WI38 (cell line): ENCODE measurements around the gene TMED10.

Experiments used
- H3K4me3 ChIP-seq: 2 replicates; pipeline ENCODE4 v1.5.1; 2011; ENCODE audit warnings: low read depth, mild to moderate bottlenecking, control low read depth, low read length
- TF ChIP-seq, protein P1 (sequence below): IDR thresholded peaks from 2 replicates; pipeline ENCODE4 v1.5.1; 2012; ENCODE audit warnings: low read depth, mild to moderate bottlenecking, control low read depth, low read length

TMED10 gene

DNA sequence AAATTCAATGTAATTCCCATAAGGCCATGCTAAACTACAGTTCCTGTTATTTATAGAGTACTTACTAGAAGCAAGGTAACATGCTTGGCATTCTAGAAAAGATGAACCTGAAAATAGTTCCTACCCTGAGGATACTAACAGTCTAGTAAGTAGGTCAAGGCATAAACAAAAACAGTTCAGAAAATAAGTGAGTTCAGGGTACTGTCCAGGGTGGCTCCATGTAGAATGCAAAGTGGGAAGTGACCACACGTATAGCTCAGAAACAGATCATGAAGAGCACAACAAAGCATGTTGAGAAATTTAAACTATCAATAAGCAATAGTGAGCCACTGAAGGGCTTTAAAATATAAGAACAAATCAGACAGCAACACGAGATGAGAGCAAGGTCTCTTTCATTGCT is 2.3 kb downstream of the TMED10 start:
- TF ChIP-seq, protein P1, sequence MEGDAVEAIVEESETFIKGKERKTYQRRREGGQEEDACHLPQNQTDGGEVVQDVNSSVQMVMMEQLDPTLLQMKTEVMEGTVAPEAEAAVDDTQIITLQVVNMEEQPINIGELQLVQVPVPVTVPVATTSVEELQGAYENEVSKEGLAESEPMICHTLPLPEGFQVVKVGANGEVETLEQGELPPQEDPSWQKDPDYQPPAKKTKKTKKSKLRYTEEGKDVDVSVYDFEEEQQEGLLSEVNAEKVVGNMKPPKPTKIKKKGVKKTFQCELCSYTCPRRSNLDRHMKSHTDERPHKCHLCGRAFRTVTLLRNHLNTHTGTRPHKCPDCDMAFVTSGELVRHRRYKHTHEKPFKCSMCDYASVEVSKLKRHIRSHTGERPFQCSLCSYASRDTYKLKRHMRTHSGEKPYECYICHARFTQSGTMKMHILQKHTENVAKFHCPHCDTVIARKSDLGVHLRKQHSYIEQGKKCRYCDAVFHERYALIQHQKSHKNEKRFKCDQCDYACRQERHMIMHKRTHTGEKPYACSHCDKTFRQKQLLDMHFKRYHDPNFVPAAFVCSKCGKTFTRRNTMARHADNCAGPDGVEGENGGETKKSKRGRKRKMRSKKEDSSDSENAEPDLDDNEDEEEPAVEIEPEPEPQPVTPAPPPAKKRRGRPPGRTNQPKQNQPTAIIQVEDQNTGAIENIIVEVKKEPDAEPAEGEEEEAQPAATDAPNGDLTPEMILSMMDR, result no peak
- no peak overlapping the region for H3K4me3 ChIP-seq

DNA sequence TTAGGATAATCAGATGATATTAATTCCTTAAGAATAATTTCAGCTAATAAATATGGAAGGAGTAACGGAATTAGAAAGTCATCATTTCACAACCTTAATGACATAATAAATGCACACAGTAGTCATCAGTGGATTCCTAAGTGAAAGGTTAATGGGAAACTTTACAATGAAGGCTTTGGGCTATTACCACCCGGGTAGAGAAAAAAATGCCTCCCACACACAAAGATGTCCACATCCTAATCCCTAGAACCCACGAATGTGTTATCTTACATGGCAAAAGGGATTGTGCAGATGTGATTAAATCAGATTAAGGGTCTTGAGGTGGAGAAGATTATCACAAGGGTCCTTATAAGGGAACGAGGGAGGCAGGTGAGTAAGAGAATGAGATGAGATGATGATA is 5.6 kb downstream of the TMED10 start:
- H3K4me3 ChIP-seq, result no peak overlapping the region
- TF ChIP-seq, protein P1, result no peak

DNA sequence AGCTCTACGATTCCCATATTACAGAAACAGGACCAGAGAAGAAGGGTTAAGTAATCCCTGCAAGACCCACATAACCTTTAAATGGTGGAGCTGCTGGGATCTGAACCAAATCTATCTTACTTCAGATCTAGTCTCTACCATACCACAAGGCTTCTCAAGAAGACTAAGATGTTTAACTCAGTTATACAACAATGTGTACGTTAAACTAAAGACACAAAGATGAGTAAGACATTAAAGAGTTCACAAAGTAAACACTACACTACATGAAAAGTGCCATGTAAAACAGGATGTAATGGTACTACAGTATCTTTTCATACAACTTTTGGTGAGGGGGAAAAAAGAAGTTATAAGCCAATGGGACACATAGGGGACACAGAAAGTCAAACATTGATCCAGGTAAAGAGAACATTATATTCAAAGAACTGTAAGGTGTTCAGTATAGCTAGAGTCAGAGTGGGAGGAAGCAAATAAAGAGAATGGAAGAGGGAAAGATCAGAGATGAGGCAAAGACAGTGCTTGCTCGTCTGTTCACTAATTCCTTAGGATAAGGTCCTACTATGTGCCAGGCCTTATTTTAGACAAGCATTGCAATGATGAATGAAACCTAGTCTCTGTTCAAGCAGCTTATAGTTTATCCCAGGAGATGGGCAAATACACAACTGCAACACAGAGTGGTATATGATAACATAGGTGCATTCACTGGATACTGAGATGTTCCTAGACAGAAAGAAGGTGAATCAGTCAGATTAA is 7.7 kb downstream of the TMED10 start:
- TF ChIP-seq, protein P1, result no peak
- no peak overlapping the region for H3K4me3 ChIP-seq

DNA sequence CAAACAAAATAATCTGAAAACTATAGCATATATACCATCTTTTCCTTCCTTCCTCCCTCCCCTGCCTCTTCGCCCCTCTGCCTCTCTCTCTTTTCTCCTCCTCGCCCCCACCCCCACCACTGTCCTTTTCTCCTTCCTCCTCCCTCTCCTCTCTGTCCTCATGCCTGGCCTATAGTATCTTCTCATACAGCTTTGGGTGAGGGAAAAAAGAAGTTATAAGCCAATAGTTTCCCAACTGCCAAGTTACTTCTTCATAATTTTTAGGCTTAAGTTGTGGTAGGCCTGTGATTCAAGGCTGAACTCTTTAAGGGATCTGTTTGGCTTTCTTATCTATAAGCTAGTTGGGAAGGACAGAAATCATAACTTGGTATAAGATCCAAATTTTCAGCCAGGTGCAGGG is 9.1 kb downstream of the TMED10 start:
- TF ChIP-seq, protein P1, result no peak
- no peak overlapping the region for H3K4me3 ChIP-seq

DNA sequence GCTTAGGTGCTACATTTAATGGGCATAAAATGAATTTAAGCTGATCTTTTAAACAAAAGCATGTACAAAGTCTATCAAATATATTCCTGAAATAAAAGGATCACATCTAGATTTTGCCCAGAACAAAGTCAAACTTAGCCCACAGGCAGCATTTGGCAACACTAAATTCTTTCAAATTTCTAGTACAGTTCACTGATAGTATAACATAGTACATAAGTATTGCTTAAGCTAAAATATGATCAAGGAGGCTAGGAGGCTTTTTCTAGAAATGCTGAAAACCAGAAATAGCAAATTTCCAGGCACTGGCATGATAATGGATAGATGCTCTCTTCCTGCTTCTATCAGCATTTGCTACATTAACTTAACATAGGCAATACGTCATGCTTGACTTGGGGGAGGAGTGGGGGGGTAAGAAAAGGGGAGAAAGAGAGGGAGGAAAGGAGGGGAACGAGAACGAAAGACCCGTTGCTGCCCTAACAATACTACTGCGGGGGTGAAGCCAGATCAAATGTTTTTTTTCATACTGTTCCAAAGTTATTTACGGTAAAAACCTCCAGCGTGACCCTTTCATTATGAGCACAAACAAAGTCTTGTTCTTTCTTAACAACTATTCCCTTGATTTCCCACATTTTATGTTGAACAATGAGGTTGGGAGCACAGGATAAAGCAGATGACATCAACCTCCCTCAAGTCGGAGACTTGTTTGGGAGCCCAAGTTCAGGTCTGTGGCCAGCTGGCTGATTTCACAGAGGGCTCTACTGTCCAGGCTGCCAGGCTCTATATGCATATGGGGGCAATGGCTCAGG is 10.6 kb downstream of the TMED10 start:
- TF ChIP-seq, protein P1, result no peak
- no peak overlapping the region for H3K4me3 ChIP-seq

DNA sequence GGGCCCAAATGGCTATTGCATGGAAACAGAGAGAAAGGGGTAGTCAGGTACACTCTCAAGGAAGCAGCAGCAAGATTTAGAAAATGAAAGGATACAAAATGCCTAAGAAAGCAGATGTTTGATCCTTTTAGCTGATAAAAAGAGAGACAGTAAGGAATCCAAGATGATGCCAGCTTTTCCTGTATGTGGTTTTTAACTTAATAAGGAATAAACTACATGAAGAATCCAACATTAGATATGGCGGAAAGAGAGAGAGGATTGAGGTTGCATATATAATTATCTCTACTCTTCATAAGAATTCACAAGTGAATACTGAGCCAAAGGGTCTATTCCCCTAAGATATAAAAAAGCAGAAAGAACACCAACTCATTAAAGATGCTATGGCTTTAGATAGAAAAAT is 11.6 kb downstream of the TMED10 start:
- TF ChIP-seq, protein P1, result no peak
- H3K4me3 ChIP-seq, result no peak overlapping the region

DNA sequence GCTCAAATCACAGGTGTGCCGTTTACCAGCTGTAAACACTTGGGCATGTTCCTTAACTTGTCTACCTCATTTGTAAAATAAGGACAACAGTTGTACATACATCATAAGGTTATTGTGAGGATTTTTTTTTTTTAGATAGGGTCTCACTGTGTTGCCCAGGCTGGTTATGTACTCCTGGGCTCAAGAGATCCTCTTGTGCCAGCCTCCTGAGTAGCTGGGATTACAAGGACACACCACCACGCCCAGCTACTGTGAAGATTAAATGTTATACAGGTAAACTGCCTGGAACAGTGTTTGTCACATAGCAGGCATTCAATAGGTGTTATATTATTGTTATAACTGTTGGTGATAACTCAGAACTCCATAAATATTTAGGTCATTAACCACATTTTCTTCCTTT is 12.7 kb downstream of the TMED10 start:
- no peak overlapping the region for H3K4me3 ChIP-seq
- TF ChIP-seq, protein P1, result no peak
